ENCODE data around the gene PTDSS2. TPM values are rescaled to one million over a fixed set of nuclear protein-coding genes. Genes with fewer than 3 reads are reported as not detected.

PTDSS2 gene
- polyA plus RNA-seq, 3 donors, result 9.3 to 18.3 (median 12.4) TPM

DNA sequence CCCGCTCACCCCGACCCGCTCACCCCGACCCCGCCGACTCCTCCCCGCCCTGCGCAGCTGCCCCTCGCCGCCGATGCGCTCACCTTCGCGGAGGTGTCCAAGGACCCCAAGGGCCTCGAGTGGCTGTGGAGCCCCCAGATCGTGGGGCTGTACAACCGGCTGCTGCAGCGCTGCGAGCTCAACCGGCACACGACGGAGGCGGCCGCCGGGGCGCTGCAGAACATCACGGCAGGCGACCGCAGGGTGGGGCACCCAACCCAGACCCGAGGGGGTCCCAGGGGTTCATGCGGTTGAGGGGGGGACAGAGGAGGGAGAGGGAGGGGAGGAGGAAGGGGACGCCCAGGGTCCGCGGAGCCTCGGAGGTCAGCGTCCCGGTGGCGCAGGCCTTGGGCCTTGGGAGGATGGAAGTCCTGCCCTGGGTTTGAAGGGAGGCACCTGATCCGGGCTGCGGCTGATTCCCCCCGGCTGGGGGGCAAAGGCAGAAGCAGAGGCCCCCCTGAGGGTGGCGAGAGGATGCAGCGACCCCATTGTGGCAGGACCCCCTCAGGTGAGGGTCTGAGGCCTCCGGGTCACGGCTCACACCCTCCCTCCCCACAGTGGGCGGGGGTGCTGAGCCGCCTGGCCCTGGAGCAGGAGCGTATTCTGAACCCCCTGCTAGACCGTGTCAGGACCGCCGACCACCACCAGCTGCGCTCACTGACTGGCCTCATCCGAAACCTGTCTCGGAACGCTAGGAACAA, 46.9 kb upstream of the PTDSS2 start:
- 70% methylated on average over 45 of the region's 55 CpGs for WGBS (ENCODE audit: insufficient coverage)
- Mint-ChIP-seq H3K4me1 (peaks cover 7% of the 10 kb centered on the region), H3K4me3 (no peak overlapping the region), H3K27me3 (ENCODE audit: low read depth in 3 of 3) (peaks cover 1 to 26% (median 7%) of the 10 kb centered on the region in 3 donors), H3K9me3 (peaks cover 0 to 10% (median 7%) of the 10 kb centered on the region in 7 donors), H3K27ac (no peak overlapping the region), H3K36me3 (no peaks in the 10 kb centered on the region)
- H3K27ac ChIP-seq (ENCODE audit: low read depth in 1 of 2, low read length in 2 of 2), result no peak overlapping the region
- no peak overlapping the region for H3K4me2 ChIP-seq (replicated peaks; ENCODE audit: extremely low read depth, low read length, poor library complexity, severe bottlenecking)
- DNase-seq, result no peak
- TF ChIP-seq, protein P1, sequence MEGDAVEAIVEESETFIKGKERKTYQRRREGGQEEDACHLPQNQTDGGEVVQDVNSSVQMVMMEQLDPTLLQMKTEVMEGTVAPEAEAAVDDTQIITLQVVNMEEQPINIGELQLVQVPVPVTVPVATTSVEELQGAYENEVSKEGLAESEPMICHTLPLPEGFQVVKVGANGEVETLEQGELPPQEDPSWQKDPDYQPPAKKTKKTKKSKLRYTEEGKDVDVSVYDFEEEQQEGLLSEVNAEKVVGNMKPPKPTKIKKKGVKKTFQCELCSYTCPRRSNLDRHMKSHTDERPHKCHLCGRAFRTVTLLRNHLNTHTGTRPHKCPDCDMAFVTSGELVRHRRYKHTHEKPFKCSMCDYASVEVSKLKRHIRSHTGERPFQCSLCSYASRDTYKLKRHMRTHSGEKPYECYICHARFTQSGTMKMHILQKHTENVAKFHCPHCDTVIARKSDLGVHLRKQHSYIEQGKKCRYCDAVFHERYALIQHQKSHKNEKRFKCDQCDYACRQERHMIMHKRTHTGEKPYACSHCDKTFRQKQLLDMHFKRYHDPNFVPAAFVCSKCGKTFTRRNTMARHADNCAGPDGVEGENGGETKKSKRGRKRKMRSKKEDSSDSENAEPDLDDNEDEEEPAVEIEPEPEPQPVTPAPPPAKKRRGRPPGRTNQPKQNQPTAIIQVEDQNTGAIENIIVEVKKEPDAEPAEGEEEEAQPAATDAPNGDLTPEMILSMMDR (IDR thresholded peaks at IDR 0.05), result no peak
- H3K27me3 ChIP-seq (ENCODE audit: control insufficient read depth in 2 of 2, insufficient read depth in 2 of 2, low read length in 2 of 2), result no peaks in the 10 kb centered on the region
- no peaks in the 10 kb centered on the region for H4K20me1 ChIP-seq (ENCODE audit: insufficient read depth, low read length)
- H3K9ac ChIP-seq (ENCODE audit: insufficient read depth, low read length, poor library complexity, severe bottlenecking), result no peak overlapping the region
- H3K4me1 ChIP-seq (ENCODE audit: control insufficient read depth in 1 of 2, insufficient read depth in 2 of 2, low read length in 2 of 2), result peaks cover 15 to 21% of the 10 kb centered on the region in 2 donors
- no peak overlapping the region for H3K4me3 ChIP-seq (replicated peaks in 1 of 3; ENCODE audit: low read depth in 2 of 3, low read length in 3 of 3)
- no peaks in the 10 kb centered on the region for H3K36me3 ChIP-seq (replicated peaks in 1 of 2; ENCODE audit: control insufficient read depth in 1 of 2, insufficient read depth in 2 of 2, low read length in 2 of 2)
- intact Hi-C loops (cut with micrococcal nuclease), result no loop called here
- no peaks in the 10 kb centered on the region for H3K79me2 ChIP-seq (ENCODE audit: insufficient read depth, low read length)
- no peak overlapping the region for H2AFZ ChIP-seq (ENCODE audit: insufficient read depth, low read depth, low read length, poor library complexity, severe bottlenecking)
- peaks cover 7 to 13% of the 10 kb centered on the region in 2 donors for H3K9me3 ChIP-seq (replicated peaks in 1 of 2; ENCODE audit: control insufficient read depth in 1 of 2, insufficient read depth in 1 of 2, low read length in 2 of 2)

DNA sequence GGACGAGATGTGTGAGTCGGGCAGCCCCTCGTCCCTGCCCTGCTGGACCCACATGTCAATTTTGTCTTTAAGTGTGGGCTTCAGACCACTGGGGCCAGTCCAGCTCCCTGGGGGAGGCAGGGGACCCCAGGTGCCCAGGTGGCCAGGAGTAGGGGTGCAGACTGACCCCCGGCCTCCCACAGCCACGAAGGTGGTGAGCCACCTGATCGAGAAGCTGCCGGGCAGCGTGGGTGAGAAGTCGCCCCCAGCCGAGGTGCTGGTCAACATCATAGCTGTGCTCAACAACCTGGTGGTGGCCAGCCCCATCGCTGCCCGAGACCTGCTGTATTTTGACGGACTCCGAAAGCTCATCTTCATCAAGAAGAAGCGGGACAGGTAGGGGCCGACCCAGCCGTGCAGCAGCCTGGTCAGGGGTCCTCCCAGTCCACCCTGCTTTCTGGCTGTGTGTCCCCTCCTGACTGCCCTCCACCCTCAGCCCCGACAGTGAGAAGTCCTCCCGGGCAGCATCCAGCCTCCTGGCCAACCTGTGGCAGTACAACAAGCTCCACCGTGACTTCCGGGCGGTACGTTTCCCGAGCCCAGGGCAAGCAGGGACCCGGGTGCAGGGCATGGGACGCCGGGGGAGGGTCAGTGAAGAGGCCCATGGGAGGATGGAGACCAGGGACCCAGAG, 46.2 kb upstream of the PTDSS2 start:
- H3K36me3 Mint-ChIP-seq, result no peaks in the 10 kb centered on the region
- H3K27me3 Mint-ChIP-seq (ENCODE audit: low read depth in 3 of 3), result peaks cover 1 to 23% (median 5%) of the 10 kb centered on the region in 3 donors
- Histone ChIP-seq H3K36me3 (replicated peaks in 1 of 2; ENCODE audit: control insufficient read depth in 1 of 2, insufficient read depth in 2 of 2, low read length in 2 of 2) (no peaks in the 10 kb centered on the region), H3K9me3 (replicated peaks in 1 of 2; ENCODE audit: control insufficient read depth in 1 of 2, insufficient read depth in 1 of 2, low read length in 2 of 2) (peaks cover 7 to 10% of the 10 kb centered on the region in 2 donors), H3K4me2 (replicated peaks; ENCODE audit: extremely low read depth, low read length, poor library complexity, severe bottlenecking) (no peak overlapping the region), H3K79me2 (ENCODE audit: insufficient read depth, low read length) (no peaks in the 10 kb centered on the region), H3K27ac (ENCODE audit: low read depth in 1 of 2, low read length in 2 of 2) (no peak overlapping the region), H4K20me1 (ENCODE audit: insufficient read depth, low read length) (no peaks in the 10 kb centered on the region), H2AFZ (ENCODE audit: insufficient read depth, low read depth, low read length, poor library complexity, severe bottlenecking) (no peak overlapping the region), H3K4me1 (ENCODE audit: control insufficient read depth in 1 of 2, insufficient read depth in 2 of 2, low read length in 2 of 2) (peaks cover 15 to 21% of the 10 kb centered on the region in 2 donors), H3K27me3 (ENCODE audit: control insufficient read depth in 2 of 2, insufficient read depth in 2 of 2, low read length in 2 of 2) (no peaks in the 10 kb centered on the region), H3K9ac (ENCODE audit: insufficient read depth, low read length, poor library complexity, severe bottlenecking) (no peak overlapping the region), H3K4me3 (replicated peaks in 1 of 3; ENCODE audit: low read depth in 2 of 3, low read length in 3 of 3) (no peak overlapping the region)
- TF ChIP-seq, protein P1 (IDR thresholded peaks at IDR 0.05), result no peak
- H3K4me3 Mint-ChIP-seq, result no peak overlapping the region
- no peak for DNase-seq
- 92% methylated on average over 26 of the region's 27 CpGs for WGBS (ENCODE audit: insufficient coverage)
- H3K4me1 Mint-ChIP-seq, result peaks cover 7% of the 10 kb centered on the region
- no peak overlapping the region for H3K27ac Mint-ChIP-seq
- intact Hi-C loops (cut with micrococcal nuclease), result no loop called here
- peaks cover 0 to 9% (median 5%) of the 10 kb centered on the region in 7 donors for H3K9me3 Mint-ChIP-seq

All from CD14-positive monocyte (primary cell).